A673 (cell line): ENCODE data around the gene IL17B.
A peak's percentile ranks its signal among the peaks of the same experiment; 100 is the strongest.

Experiments used
- CTCF ChIP-seq: fragments of 300-800, 200-600 bp; sonication (generic); conservative IDR thresholded peaks from 2 replicates; pipeline ENCODE4 v1.5.1; 2017; ENCODE audit warnings: low read depth, mild to moderate bottlenecking, antibody characterized with exemption, low read length, moderate library complexity, mixed read lengths
- EZH2 ChIP-seq: fragments of 200-600 bp; sonication (generic); IDR thresholded peaks from 2 replicates; pipeline ENCODE4 v1.6.1; 2017; ENCODE audit warnings: borderline replicate concordance, low read depth, mild to moderate bottlenecking, mixed read lengths, antibody characterized with exemption, low read length; ENCODE audit not compliant: poor library complexity, severe bottlenecking

DNA sequence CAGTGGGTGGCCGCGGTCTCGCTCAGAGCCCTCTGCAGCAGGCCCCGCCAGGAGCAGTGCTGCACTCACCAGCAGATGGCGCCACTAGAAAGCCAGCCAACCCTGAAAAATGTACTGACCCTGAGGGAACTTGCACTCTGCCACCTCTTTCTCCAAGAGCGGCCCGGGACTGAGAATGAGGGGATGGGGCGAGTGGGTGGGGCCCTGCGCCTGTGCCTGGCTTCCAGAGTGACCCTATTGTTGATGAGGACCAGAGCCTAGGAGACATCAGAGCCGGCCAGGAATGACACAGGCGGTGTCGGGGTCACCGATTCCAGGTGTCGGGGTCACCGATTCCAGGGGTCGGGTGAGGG lies 2.9 kb upstream of the IL17B start:
- TF ChIP-seq CTCF (peak; percentile 95), EZH2 (no peak)
